NCI-H345 treated with DMSO at 0.1 percent for 48 hours (cell line): ENCODE results near the gene CA5B.
"Not testable (repeated sequence)": the region's sequence is repeated elsewhere in the genome, so short reads cannot be mapped to it uniquely, and the experiment has no call there.

Source experiments
- DNase-seq: peaks from one replicate; lab custom pipeline; 2025; ENCODE audit not compliant: unreplicated experiment; lab: John Stamatoyannopoulos, UW

Gene CA5B

GRCh38 chrX:15737959-15738902 is at the start of gene CA5B:
Gene CA5B (plus strand): TSS chrX:15738270. CDS start chrX:15750024, 11,754 bp downstream.
- DNase-seq, result no peak

- DNase-seq, result no peak
Measured at GRCh38 chrX:15694941-15695451, 43.1 kb upstream of the CA5B start.

- DNase-seq, result no peak
Measured at GRCh38 chrX:15696516-15696915, 41.6 kb upstream of the CA5B start.

- DNase-seq, result no peak
Measured at GRCh38 chrX:15702488-15703371, 35.3 kb upstream of the CA5B start.

- not testable (repeated sequence) for DNase-seq
Measured at GRCh38 chrX:15703809-15704208, 34.3 kb upstream of the CA5B start.

- not testable (repeated sequence) for DNase-seq
Measured at GRCh38 chrX:15704273-15704672, 33.8 kb upstream of the CA5B start.

GRCh38 chrX:15714529-15714928 is 23.5 kb upstream of the CA5B start:
- DNase-seq, result no peak

GRCh38 chrX:15718283-15718970 is 19.6 kb upstream of the CA5B start:
- DNase-seq, result no peak

- DNase-seq, result no peak
Measured at GRCh38 chrX:15719324-15719968, 18.6 kb upstream of the CA5B start.

- DNase-seq, result no peak
Measured at GRCh38 chrX:15721911-15722310, 16.2 kb upstream of the CA5B start.

- no peak for DNase-seq
Measured at GRCh38 chrX:15723887-15724517, 14.1 kb upstream of the CA5B start.

- DNase-seq, result no peak
Measured at GRCh38 chrX:15724911-15725310, 13.2 kb upstream of the CA5B start.

GRCh38 chrX:15731368-15731767 is 6.7 kb upstream of the CA5B start:
- not testable (repeated sequence) for DNase-seq

- DNase-seq, result no peak
Measured at GRCh38 chrX:15737190-15737958, 696 bp upstream of the CA5B start.

GRCh38 chrX:15739886-15740285 is 1.8 kb downstream of the CA5B start:
- no peak for DNase-seq

GRCh38 chrX:15744181-15744867 is 6.3 kb downstream of the CA5B start:
- DNase-seq, result no peak

GRCh38 chrX:15745179-15745578 is 7.1 kb downstream of the CA5B start:
- DNase-seq, result no peak

GRCh38 chrX:15746651-15747050 is 8.6 kb downstream of the CA5B start:
- not testable (repeated sequence) for DNase-seq
